HG03354 (cell line): ENCODE results near the gene XRCC6.
"Not testable (repeated sequence)": the region's sequence is repeated elsewhere in the genome, so short reads cannot be mapped to it uniquely, and the experiment has no call there.

Source experiments
- ATAC-seq: cut with Tn5 transposase; IDR thresholded peaks from one replicate; pipeline ENCODE4 v1.9.1; 2021; ENCODE audit warnings: mild to moderate bottlenecking; ENCODE audit not compliant: unreplicated experiment, poor library complexity, severe bottlenecking

The XRCC6 gene

GRCh38 chr22:41621099-41621910 lies at the start of gene XRCC6:
Gene XRCC6, plus strand, starts transcription at chr22:41621295. Its CDS starts 710 bp downstream, at chr22:41622005.
- ATAC-seq = peak; percentile 83

- ATAC-seq = no peak
These were observed 49.3 kb upstream of the XRCC6 start for GRCh38 chr22:41571786-41572185.

- ATAC-seq = not testable (repeated sequence)
These were observed 48.8 kb upstream of the XRCC6 start for GRCh38 chr22:41572305-41572704.

DNA sequence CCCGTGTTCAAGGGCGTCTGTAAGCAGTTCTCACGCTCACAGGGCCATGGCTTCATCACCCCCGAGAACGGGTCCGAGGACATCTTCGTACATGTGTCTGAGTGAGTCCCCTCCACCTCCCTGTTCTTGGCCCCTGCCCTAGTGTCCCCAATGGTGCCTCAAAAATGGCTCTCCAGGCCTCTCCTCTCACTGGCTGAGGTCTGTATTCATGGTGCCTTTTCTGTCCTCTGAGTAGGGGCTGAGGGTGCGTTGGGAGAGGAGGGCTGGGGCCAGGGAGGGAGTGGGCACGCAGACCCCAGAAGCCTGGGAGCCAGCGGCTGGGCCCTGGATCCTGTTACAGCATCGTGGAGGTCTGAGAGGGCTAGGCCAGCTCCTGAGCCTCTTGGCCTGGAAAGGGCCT lies 47.4 kb upstream of the XRCC6 start:
- no peak for ATAC-seq

DNA sequence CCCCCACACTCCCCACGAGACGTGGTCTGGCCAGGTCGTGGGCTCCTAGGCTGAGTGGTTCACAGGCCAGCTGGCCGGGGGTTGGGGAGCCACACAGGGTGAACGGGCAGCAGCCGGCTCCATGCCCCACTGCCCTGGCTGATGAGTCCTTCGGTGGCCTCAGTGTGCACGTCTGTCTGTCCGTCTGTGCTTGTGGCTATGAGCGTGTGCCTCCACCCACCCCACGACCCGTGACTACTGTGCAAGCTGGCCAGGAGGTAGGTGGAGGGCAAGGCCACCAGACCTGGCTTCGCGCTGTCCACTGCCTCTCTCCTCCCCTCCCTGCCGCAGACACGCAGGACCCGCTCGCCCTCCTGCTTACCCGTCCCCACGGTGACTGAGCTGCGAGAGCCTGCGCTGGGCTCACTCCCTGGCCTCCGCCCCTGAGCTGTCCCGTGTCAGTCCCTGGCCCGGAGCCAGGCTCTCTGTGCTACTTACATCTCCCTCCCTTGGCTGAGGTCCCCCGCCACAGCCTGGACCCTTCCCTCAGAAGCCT lies 46.2 kb upstream of the XRCC6 start:
- no peak for ATAC-seq

DNA sequence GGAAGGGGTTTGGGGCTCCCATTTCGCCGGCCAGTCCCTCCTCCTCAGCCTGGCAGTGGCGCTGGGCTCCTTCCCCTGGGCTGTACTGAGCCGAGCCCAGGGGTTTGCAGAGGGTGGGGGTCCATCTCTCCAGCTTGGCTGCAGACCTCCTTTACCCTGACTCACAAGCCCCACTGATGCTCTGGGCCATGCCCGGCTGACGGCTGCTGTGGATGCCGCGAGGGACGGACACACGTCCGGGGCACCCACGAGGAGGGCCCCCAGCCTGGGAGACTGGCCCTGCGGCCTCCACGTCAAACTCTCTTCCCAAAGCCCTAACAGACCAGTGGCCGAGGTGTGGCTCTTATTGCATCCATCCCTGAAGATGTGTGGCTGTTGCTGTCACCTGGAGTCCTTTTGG lies 45.6 kb upstream of the XRCC6 start:
- ATAC-seq = no peak

DNA sequence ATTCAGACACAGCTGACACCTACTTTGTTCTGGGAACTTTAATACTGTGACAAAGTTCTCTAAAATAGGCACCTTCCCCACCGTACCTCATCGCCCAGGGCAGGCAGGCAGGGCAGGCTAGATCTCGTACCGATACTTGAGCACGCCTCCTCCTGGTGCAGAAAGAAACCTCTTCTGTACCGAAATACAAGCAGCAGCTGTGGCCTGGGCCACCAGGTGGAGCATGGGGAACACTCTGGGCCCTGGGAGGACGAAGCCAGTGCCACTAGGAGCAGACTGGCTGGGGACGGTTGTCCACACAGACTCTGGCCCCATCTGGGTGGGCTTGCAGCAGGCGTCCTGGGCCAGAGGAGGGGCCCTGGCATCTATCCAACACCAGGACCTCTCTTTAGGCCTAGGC lies 44.2 kb upstream of the XRCC6 start:
- no peak for ATAC-seq

DNA sequence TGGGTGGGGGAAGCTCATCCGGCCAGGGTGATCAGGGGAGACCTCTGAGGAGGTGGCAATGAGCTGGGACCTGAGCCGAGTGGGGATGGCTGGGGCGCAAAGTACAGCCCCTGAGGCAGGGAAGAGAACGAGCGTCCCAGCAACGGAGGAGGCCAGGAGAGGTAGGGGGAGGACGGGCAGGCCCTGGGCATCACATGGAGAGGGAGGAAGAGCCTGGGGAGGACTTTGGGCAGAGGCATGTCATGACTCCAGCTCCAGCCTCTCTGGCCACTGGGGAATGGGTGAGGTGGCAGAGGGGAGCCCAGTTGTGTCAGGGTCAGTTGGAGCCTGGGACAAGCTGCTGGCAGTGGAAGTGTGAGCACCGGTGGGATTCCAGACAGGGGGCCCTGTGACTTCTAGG lies 43.0 kb upstream of the XRCC6 start:
- no peak for ATAC-seq

DNA sequence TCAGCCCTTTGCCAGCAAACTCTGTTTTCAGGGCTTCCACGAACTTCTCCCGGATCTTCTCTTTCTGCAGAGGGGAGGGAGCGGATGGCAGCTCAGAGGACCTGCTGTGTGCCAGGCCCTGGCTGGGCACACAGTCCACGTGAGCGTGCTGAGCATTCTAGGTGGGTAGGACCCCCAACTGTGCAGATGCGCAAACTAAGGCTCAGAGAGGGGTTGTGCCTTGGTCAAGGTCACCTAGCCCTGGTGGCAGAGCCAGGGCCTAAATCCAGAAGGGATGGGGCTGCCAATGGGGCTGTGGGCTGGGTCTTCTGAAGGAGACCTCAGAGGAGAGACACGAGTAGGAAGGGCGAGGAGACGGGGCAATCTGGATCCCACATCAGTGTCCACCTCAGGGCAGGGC lies 42.3 kb upstream of the XRCC6 start:
- no peak for ATAC-seq

DNA sequence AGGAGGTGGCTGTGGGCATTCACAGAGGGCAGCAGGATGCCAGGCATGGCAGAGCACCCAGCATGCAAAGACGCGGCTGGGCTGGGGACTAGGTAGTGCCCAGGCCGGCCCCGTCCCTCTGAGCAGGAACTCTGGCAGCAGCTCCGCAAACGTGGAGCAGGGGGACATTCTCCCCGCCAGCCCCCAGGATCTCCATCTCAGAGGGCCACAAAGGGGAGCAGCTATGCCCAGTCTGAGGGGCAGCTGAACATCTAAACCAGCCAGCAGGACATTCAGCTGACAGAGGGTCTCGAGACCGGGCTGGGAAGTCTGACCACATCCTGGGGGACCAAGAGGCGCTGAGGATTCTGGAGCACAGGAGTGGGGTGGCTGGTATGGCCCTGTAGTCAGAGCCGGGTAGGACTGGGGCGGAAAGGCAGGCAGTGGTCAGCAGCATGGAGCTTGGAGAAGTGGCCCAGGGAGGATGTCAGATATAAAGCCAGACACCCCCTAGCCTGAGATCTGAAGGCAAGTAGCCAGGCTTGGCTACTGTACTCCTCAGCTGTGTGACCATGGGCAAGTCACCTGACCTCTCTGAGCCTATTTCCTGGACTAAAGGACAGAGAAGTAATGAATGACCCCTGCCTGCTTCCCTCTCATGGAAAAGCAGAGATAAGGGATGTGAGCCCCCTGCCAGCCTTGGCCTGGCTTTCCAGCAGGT lies 41.6 kb upstream of the XRCC6 start:
- ATAC-seq = no peak

DNA sequence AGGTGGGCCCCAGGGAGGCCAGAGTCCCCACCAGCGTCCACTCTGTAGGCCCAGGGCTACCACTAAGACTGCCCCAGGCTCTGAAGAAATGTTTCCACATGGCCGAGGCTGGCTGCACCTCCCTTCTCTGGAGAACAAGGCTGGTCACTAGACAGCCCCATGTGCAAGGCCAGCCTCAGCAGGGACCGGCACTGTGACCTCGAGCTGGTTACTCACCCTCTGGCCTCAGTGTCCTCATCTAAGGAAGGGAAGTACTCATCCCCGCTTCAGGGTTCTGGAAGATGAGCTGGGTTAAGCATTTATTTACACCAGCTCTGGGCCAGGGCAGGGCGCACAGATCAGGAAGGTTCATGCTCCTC lies 41.1 kb upstream of the XRCC6 start:
- no peak for ATAC-seq

DNA sequence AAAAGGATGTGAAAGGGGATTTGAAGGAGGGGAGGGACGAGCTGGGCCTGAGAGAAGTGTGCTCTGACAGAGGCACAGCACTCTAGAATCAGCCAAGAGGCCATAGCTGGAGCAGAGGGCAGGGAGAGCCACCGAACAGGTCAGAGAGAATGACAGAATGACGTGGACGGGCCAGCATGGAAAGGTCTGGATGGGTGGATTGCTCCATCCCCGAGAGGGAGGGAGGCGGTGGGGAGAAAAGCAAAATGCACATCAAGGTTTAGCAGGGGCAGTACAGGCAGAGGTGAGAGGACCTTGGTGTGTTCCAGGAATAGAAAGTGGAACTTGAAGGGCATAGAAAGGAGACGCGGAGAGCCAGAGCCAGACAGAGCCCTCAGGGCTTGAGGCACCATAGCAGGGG lies 38.4 kb upstream of the XRCC6 start:
- ATAC-seq = no peak

DNA sequence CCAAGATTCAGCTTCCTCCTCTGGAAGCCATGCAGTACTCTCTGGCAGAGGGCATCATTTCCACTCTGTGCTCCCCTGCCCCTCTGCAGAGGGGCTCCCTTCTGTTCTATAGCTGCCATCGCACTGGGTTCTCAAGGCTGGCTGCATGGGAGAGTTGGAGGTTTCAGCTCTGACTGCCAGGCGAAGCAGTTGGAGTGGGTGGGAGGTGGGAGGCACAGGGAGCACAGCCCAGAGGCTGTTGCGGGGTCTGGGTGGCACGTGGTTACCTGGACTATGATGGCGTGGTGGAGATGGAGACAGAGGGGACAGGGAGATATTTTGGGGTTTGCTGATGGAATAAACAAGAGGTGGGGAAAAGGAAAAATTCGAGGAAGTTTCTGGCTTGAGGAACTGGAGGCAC lies 36.2 kb upstream of the XRCC6 start:
- ATAC-seq = no peak

DNA sequence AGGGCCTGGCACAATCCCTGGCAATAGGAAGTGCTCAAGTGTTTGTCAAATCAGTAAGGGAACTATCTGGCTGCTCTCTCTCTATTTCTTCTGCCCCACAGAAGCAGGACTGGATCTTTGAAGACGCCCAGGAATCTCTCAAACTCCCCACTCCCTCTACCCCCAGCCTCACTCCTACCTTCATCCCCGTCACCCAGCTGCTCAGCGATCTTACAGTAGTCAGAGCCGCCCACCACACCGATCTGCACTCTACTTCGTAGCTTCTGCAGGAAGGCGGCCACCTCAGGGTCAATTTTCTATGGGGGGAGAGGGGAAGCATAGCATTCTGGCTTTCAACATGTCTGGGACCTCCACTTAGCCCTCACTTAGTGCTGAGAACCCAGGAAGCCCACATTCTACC lies 35.2 kb upstream of the XRCC6 start:
- ATAC-seq = no peak

DNA sequence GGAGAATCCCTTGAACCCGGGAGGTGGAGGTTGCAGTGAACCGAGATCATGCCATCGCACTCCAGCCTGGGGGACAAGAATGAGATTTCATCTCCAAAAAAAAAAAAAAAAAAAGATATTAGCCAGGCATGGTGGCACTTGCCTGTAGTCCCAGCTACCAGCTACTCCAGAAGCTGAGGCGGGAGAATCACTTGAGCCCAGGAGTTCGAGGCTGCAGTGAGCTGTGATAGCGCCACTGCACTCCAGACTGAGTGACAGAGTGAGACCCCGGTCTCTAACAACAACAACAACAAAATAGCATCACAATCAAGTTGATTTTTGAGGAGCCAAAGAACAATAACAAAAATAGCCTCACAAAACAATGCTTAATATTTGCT lies 33.8 kb upstream of the XRCC6 start:
- ATAC-seq = no peak

GRCh38 chr22:41589391-41590241 lies 31.5 kb upstream of the XRCC6 start, which contains the start of gene PMM1:
Gene PMM1, minus strand, starts transcription at chr22:41589840. Its CDS starts 35 bp downstream, at chr22:41589805.
- peak; percentile 92 for ATAC-seq

GRCh38 chr22:41593336-41593960 lies 27.6 kb upstream of the XRCC6 start:
- not testable (repeated sequence) for ATAC-seq

DNA sequence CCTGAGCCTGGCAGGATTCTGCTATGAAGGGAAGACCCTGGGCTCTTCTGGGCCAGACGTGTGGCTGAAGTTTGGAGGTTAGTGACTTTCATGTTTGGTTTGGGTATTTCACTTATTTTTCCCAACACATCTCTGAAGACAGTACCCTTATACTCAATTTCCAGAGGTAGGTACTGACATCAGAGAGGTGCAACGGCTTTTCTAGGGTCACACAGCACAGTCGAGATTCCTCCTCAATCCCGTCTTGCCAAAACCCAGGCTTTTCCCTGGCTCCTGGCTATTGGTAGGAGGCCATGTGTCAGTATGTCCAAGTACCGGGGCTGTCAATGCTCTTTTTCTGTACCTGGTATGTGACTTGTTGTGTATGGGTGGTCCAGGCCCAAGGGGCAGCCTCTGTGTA lies 25.4 kb upstream of the XRCC6 start:
- ATAC-seq = no peak

DNA sequence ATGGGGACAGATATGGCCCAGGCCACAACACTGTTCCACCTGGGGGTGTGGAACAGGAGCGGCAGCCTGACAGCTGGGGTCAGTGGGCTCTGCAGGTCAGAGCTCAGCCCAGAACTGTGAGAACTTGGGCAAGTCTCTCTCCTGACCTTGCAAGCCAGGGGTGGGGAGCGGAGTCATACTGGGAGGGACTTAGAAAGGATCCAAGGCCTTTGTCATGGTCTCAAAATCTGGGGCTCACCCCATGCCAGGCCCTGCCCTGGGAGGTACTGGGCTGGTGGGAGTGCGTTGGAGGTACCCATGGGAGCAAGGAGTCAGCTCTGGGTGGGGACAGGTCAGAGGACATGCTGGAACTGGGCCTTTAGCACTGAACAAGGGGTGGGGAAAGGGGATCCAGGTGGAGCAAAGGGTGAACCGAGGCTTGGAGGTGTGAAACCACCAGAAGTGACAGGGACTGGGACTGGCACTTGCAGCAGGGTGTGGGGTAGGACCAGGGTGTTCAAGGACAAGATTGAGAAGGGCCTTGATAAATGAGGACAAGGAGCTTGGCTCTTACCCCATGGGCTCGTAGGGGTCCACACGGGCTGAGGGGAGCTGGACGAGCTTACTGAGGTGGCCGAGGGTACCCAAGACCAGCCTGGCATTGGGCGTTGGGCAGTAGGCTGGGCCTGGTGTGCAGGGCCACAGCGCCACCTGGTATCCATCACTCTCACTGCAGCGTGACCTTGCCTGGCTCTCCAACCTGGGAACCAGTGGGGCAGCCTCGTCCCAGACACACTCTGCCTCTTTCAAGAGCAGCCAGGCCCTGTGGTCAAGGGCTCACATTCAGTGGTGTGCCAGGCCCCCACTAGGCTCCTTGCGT lies 24.1 kb upstream of the XRCC6 start:
- no peak for ATAC-seq
